Measurements from ENCODE around the gene PYURF. TPM values are rescaled to one million over a fixed set of nuclear protein-coding genes. Genes with fewer than 3 reads are reported as not detected.

The PYURF gene
- total RNA-seq, 1 donor from 2014 or later, result 56.1 TPM

DNA sequence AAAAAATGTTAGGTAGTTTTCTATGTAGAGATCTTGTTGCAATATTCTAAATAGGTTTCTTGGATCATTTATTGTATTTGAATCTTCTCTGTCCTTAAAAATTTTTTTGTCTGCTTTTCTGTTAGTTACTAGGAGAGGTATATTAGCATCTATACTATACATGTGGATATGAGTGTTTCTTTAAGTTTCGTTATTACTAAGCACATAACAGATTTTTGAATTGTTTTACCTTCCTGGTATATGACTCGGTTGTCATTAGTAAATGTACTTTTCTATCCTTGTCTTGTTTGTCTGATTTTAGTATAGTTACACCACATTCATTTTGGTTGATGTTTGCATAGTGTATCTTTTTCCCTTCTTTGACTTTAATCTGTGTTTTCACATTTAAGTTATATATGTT, 20.2 kb downstream of the PYURF start:
- Mint-ChIP-seq H3K9me3 (no peaks in the 10 kb centered on the region), H3K27ac (no peak overlapping the region), H3K4me1 (peaks cover 6% of the 10 kb centered on the region), H3K4me3 (no peak overlapping the region), H3K36me3 (no peaks in the 10 kb centered on the region), H3K27me3 (ENCODE audit: low read depth) (no peaks in the 10 kb centered on the region)
- TF ChIP-seq, protein P1, sequence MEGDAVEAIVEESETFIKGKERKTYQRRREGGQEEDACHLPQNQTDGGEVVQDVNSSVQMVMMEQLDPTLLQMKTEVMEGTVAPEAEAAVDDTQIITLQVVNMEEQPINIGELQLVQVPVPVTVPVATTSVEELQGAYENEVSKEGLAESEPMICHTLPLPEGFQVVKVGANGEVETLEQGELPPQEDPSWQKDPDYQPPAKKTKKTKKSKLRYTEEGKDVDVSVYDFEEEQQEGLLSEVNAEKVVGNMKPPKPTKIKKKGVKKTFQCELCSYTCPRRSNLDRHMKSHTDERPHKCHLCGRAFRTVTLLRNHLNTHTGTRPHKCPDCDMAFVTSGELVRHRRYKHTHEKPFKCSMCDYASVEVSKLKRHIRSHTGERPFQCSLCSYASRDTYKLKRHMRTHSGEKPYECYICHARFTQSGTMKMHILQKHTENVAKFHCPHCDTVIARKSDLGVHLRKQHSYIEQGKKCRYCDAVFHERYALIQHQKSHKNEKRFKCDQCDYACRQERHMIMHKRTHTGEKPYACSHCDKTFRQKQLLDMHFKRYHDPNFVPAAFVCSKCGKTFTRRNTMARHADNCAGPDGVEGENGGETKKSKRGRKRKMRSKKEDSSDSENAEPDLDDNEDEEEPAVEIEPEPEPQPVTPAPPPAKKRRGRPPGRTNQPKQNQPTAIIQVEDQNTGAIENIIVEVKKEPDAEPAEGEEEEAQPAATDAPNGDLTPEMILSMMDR (IDR thresholded peaks at IDR 0.05; ENCODE audit: unreplicated experiment), result no peak
- no peak for DNase-seq (ENCODE audit: low spot score in 2 of 2, unreplicated experiment in 2 of 2)

DNA sequence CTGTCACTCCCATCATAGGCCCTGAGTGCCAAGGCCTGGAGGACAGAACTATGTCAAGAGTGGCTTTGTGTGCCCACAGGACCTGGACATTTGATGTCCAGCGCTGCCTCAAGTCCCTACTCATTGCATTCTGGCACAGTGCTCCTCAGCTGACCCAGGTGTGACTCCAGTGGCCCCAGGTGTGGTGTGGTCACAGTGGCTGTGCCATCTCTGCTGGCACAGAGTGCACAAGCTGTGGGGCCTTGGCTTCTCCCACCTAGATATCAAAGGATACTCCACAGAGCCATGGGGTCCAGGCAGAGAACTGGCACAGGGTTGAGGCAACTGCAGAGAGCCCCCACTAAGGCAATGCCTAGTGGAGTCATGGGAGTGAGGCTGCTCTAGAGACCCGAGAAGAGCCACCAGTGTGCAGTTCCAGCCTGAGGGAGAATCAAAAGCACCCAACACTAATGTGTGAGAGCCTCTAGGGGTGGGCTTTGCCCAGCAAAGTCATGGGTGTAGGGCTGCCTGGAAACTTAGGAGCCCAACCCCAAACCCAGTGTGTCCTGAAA, 25.6 kb downstream of the PYURF start:
- no peak for DNase-seq (ENCODE audit: low spot score in 2 of 2, unreplicated experiment in 2 of 2)
- TF ChIP-seq, protein P1 (IDR thresholded peaks at IDR 0.05; ENCODE audit: unreplicated experiment), result no peak
- Mint-ChIP-seq H3K27ac (no peak overlapping the region), H3K36me3 (peaks cover 1% of the 10 kb centered on the region), H3K4me3 (no peak overlapping the region), H3K4me1 (peaks cover 6% of the 10 kb centered on the region), H3K27me3 (ENCODE audit: low read depth) (no peaks in the 10 kb centered on the region), H3K9me3 (no peaks in the 10 kb centered on the region)

DNA sequence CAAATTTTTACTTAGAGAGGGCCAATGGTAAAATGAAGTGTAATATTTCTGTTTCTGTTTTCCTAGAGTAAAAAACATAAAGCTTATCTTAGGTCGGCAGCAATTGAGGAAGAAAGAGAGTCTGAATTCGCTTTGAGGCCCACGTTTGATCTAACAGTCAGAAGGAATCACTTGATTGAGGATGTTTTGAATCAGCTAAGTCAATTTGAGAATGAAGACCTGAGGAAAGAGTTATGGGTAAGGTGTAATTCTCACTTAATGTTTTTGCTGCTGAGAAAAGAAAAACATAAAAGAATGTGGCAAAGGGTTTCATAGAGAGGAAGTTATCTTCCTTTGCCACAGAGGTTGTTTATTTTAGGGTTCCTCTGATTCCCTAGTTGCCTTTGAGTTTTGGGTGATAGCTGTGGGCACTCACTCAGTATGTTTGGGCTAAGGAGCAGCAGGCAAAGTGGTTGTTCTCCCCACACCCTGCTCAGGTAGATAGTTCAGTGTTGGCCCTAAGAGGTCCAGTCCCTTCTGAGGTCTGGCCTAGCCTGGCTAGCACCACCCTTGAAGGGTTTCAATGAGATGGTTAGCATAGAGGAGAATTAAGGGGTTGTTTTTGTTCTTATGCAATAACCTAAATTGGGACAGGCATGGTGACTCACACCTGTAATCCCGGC, 34.3 kb downstream of the PYURF start:
- H3K4me3 Mint-ChIP-seq, result no peak overlapping the region

DNA sequence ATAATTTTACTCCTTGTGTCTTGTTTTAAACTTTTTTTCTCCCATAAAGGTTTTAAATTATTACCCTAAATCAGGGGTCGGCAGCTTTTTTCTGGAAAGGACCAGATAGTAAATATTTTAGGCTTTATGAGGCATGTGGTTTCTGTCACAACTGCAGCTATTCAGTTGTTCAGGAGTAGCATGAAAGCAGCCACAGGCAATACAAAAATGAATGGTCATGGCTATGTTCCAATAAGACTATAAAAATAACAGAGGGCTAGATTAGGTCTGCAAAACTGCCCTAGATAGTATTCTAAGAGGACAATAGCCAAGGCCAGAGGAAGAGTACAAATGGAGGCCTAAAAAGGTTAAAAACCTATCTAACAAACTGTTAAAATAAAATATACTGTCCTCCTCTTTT, 42.0 kb downstream of the PYURF start:
- H3K4me1 Mint-ChIP-seq, result peaks cover 9% of the 10 kb centered on the region
- H3K27ac Mint-ChIP-seq, result peak overlapping the region; percentile 80
- no peaks in the 10 kb centered on the region for H3K9me3 Mint-ChIP-seq
- no peaks in the 10 kb centered on the region for H3K36me3 Mint-ChIP-seq
- H3K4me3 Mint-ChIP-seq, result no peak overlapping the region
- H3K27me3 Mint-ChIP-seq (ENCODE audit: low read depth), result no peaks in the 10 kb centered on the region
- DNase-seq (ENCODE audit: low spot score in 2 of 2, unreplicated experiment in 2 of 2), result no peak
- TF ChIP-seq, protein P1 (IDR thresholded peaks at IDR 0.05; ENCODE audit: unreplicated experiment), result no peak

More for the DNA sequence above, 34.3 kb downstream of the PYURF start:
- Mint-ChIP-seq H3K9me3 (no peaks in the 10 kb centered on the region), H3K36me3 (peaks cover 7% of the 10 kb centered on the region), H3K27ac (no peak overlapping the region), H3K4me1 (peaks cover 4% of the 10 kb centered on the region), H3K27me3 (ENCODE audit: low read depth) (no peaks in the 10 kb centered on the region)
- no peak for DNase-seq (ENCODE audit: low spot score in 2 of 2, unreplicated experiment in 2 of 2)
- TF ChIP-seq, protein P1 (IDR thresholded peaks at IDR 0.05; ENCODE audit: unreplicated experiment), result no peak

DNA sequence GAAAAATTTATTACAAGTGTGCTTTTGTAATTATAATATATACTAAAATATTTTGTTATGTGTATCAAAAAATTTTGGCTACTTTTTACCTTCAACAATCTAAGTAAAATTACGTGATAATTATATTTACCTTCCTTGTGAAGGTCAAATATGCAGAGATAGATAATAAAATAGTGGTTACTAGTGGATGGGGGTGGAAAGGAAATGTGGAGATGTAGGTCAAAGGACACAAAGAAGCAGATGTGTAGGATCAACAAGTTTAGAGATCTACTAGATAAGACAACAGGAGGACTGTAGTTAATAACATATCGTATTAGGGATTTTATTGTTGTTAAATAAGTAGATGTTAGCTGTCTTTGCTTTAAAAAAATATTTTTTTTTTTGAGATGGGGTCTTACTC, 45.3 kb downstream of the PYURF start:
- no peak overlapping the region for H3K4me3 Mint-ChIP-seq
- H3K27me3 Mint-ChIP-seq (ENCODE audit: low read depth), result no peaks in the 10 kb centered on the region
- TF ChIP-seq, protein P1 (IDR thresholded peaks at IDR 0.05; ENCODE audit: unreplicated experiment), result no peak
- H3K4me1 Mint-ChIP-seq, result peaks cover 9% of the 10 kb centered on the region
- no peak for DNase-seq (ENCODE audit: low spot score in 2 of 2, unreplicated experiment in 2 of 2)
- H3K36me3 Mint-ChIP-seq, result no peaks in the 10 kb centered on the region
- no peak overlapping the region for H3K27ac Mint-ChIP-seq
- no peaks in the 10 kb centered on the region for H3K9me3 Mint-ChIP-seq
